ENCODE measurements around the gene CDK8. TPM values are rescaled to one million over a fixed set of nuclear protein-coding genes. Genes with fewer than 3 reads are reported as not detected.

The CDK8 gene
- total RNA-seq, 1 experiment from 2014 or later = 19.8 TPM

- no peak for DNase-seq (ENCODE audit: low read depth)
These were observed 128.4 kb downstream of the CDK8 start for GRCh38 chr13:26382366-26382765.

DNA sequence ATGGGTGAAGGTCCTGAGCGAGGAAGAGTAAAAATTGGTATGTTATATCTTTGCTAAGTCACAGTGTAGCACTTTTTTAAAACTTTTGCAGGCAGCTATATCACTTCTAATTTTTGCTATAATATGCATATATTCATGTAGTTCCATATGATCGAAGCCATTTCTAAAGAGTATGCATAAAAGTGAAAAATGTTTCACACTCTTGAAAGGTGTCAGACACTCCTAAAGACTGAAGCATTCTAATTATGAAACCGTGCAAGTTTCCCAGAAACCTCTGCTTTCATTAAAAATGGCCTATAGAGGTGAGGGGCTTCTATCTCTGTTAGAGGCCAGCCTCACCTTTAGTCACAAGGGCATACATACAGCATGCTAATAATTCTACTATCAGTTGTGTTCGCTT is 128.9 kb downstream of the CDK8 start:
- DNase-seq (ENCODE audit: low read depth) = no peak

DNA sequence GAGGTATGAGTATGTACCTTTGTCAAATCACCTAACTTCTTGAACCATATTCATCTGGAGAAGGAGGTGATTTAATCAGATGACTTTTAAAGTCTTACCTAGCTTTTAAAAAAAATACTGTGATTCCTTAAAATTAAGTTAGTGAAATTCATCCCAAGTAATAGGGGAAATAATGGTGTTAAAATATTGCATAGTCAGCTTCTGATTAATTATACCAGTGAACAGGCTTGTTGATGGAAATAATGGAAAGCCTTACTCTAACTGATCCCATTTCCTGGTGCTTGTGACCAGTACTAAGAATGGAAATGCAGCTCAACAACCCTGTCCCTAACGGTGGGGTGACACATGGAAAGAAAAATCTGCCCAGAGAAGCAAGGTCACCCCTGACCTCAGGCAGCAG is 130.7 kb downstream of the CDK8 start:
- DNase-seq (ENCODE audit: low read depth) = no peak

- DNase-seq (ENCODE audit: low read depth) = no peak
These were observed 132.1 kb downstream of the CDK8 start for GRCh38 chr13:26386026-26386425.

DNA sequence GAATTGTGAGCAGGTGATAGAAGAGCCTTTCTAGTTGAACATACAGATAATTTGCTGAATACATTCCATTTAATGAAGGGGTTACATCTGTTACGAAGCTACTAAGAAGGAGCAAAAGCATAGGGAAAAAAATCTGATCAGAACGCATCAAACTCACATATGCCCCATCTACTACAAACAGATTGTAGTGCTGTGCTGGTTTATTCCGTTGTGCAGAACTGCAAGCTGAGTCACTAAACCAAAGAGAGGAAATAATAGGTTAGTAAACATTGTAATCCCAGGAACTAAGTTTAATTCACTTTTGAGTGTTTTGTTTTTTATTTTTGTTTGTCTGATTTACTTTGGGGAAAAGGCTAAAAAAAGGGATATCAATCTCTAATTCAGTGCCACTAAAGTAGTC is 136.3 kb downstream of the CDK8 start:
- no peak for DNase-seq (ENCODE audit: low read depth)

- no peak for DNase-seq (ENCODE audit: low read depth)
These were observed 146.6 kb downstream of the CDK8 start for GRCh38 chr13:26400545-26400944.

- no peak for DNase-seq (ENCODE audit: low read depth)
These were observed 147.1 kb downstream of the CDK8 start for GRCh38 chr13:26401069-26401468.

GRCh38 chr13:26401578-26402021 is 147.7 kb downstream of the CDK8 start:
- peak; percentile 41 for DNase-seq (ENCODE audit: low read depth)

GRCh38 chr13:26406791-26407190 is 152.9 kb downstream of the CDK8 start:
- no peak for DNase-seq (ENCODE audit: low read depth)

DNA sequence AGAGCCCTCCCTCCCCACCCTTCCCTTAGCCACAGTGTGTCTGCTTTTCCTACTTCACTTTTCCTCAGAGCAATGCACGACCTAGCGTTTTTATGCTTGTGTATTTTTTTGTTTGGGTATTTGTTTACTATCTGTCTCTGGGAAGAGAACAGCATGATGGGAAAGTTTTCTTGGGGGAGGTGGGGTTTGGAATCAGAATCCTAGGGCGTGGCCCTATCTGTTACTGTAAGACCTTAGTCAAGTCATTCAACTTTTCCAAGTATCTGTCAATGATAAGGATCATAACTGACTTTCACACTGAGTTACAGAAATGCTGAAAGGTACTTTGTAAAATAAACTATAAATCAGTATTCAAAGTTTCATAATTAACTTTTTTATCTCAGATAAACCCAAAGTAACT is 157.3 kb downstream of the CDK8 start:
- DNase-seq (ENCODE audit: low read depth) = no peak

DNA sequence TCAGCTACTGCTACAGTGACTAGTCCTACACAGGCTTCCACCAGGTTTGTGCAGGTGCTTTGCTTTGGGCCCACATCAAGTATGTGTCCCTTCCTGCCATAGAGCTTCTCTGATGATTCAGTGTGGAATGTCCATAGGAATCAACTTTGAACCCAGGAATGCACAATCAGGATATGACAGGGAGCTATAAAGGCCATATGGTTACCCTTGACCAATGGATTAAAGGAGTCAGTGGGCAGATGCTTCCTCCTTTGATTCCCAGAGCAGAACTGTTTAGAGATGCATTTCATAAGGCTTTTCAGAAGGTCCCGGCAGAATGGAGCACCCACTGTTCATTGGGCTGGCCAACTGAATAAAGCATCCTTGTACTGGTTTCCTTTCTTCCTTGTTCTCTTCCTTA is 158.3 kb downstream of the CDK8 start:
- DNase-seq (ENCODE audit: low read depth) = no peak

- DNase-seq (ENCODE audit: low read depth) = no peak
These were observed 159.2 kb downstream of the CDK8 start for GRCh38 chr13:26412936-26413716.

DNA sequence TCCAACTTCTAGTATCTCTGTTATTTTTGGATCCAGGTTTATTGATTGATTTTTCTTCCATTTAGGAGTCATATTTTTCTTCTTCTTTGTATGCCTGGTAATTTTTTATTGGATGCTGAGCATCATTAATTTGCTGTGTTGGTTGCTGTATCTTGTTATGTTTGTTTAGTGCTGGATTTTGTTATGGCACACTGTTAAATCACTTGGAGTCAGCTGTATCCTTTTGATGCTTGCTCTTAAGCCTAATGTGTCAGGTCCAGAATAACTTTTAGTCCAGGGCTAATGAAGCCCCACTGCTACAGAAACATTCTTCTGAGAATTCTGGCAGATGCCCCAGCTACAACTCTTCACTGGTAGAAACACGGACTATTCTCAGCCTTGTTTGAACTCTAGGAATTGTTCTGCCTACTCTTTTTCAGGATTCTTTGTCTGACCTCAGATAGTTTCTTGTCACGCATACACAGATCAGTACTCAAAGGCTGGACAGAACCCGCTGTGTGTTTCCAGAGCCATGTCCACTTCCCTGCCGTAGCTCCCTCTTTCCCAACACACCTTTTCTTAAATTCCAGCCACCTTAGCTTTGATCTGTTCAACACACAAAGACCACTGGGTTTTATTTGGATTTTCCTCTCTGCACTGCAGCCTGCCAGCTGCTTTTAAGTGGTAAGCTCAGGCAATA is 166.5 kb downstream of the CDK8 start:
- no peak for DNase-seq (ENCODE audit: low read depth)

- no peak for DNase-seq (ENCODE audit: low read depth)
These were observed 168.1 kb downstream of the CDK8 start for GRCh38 chr13:26422036-26422435.

- DNase-seq (ENCODE audit: low read depth) = peak; percentile 26
These were observed 169.7 kb downstream of the CDK8 start for GRCh38 chr13:26423629-26424028.

GRCh38 chr13:26424181-26424580 is 170.3 kb downstream of the CDK8 start:
- DNase-seq (ENCODE audit: low read depth) = no peak

DNA sequence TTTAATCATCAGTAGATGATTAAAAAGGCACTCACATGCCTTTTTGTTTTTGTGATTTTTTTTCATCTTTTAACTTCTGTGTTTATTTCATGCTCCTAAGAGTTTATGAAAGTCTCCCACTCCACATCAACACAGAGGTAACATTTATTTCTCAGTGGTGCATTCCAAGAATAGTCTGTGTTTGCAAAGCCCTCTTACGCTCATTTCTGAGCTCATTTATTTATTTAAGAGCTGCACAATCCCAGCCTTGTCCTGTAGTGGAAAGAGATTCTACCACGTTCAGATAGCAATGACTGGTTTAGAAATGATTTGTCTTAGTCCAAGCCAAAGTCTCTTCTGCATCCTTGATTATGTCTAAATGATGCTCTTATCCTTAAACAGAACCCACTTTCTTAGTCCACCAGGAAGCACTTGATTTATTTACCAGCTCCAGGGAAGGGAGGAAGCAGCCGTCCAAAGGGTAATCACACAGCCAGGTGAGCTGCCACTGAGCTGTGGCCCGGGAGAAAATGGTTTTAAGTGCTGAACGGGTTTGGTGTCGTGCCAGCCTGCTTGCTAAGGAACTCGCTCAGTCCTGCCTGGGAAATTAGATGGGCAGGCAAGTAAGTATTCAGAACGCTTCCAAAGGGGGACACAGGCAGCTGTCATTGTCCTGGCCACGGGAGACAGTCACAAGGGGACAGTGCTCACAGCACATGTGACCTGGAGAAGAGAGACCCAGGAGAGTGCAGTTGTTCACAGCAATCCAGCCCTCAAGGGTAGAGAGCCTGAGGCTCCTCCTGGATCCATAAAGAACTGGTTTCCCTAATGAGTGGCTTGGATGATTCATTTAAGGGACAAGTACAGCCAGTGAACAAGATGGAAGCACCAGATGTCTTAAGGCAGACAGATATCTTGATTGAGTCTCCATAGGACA is 171.8 kb downstream of the CDK8 start:
- DNase-seq (ENCODE audit: low read depth) = no peak

GRCh38 chr13:26433776-26434175 is 179.8 kb downstream of the CDK8 start:
- no peak for DNase-seq (ENCODE audit: low read depth)

DNA sequence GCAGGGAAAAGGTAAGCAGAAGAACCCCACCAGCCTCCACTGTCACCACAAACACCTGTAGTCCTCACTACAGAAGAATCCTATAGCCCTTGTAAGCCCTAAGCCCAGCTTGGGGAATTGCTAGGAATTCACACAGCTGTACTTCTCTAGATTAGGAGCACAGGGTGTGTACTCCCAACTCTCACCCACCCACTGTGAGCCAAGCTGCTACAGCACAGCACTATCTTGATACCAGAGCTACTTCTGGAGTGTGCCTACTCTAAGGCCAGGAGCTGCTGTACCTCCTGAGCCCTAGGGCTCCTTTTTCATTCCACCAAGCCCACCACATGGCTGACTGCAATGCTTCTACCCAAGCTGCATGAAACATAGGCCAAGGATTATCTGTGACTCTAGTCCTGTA is 181.2 kb downstream of the CDK8 start:
- no peak for DNase-seq (ENCODE audit: low read depth)

GRCh38 chr13:26435646-26436045 is 181.7 kb downstream of the CDK8 start:
- DNase-seq (ENCODE audit: low read depth) = no peak

GRCh38 chr13:26436914-26437313 is 183.0 kb downstream of the CDK8 start:
- DNase-seq (ENCODE audit: low read depth) = no peak

GRCh38 chr13:26440111-26440510 is 186.2 kb downstream of the CDK8 start:
- DNase-seq (ENCODE audit: low read depth) = no peak
